HCEC 1CT (cell line): ENCODE measurements around the gene MEIOC.
"Not testable (repeated sequence)": the region's sequence is repeated elsewhere in the genome, so short reads cannot be mapped to it uniquely, and the experiment has no call there.

Experiments used
- DNase-seq: peaks from one replicate; pipeline ENCODE4 v3.0.0-alpha.2; 2017

The MEIOC gene

DNA sequence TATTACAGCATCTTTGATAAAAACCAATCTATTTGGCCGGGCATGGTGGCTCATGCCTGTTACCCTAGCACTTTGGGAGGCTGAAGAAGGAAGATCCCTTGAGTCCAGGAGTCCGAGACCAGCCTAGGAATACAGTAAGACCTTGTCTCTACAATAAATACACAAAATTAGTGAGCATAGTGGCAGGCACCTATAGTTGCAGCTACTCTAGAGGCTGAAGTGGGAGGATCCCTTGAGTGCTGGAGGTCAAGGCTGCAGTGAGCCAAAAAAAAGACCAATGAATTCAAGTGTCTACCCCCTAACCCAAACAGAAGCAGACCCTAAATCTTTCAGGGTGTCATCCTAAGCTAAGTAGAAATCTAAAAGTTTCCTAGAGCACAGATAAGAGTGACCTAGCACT, 7.3 kb upstream of the MEIOC start:
- no peak for DNase-seq

DNA sequence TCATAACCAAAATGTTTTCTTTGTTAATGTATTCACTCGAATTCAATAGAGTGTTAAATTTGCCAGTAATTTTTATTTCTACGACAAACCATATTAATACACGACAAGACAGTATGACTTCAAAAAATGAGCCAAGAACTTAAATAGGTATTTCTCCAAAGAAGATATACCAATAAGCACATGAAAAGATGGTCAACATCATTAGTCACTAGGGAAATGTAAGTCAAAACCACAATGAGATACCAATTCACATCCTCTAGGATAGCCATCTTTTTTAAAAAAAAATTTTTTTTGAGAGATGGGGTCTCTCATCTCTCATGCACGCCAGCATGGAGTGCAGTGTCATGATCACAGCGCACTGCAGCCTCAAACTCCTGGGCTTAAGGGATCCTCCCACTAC, 5.0 kb upstream of the MEIOC start:
- no peak for DNase-seq

DNA sequence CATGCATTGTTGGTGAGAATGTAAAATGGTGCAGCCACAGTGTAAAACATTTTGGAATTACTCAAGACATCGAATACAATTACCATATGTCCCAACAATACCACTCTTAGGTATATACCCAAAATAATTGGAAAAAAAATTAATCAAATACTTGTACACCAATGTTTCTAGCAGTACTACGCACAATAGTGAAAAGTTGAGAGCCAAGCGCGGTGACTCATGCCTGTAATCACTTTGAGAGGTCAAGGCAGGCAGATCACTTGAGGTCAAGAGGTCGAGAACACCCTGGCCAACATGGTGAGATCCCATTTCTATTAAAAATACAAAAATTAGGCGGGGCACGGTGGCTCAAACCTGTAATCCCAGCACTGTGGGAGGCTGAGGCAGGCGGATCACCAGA, 3.5 kb upstream of the MEIOC start:
- DNase-seq = no peak

DNA sequence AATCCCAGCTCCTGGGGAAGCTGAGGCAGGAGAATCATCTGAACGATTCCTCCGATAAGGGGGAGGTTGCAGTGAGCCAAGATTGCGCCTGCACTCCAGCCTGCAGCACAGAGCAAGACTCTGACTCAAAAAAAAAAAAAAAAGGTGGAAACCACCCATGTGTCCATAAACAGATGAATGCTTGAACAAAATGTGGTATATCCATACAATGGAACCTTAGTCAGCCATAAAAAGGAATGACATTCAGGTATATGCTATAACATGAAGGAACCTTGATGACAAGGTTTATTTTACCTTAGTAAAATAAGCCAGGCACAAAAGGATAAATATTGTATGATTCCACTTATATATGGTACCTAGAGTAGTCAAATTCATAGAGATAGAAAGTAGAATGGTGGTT, 2.9 kb upstream of the MEIOC start:
- DNase-seq = no peak

DNA sequence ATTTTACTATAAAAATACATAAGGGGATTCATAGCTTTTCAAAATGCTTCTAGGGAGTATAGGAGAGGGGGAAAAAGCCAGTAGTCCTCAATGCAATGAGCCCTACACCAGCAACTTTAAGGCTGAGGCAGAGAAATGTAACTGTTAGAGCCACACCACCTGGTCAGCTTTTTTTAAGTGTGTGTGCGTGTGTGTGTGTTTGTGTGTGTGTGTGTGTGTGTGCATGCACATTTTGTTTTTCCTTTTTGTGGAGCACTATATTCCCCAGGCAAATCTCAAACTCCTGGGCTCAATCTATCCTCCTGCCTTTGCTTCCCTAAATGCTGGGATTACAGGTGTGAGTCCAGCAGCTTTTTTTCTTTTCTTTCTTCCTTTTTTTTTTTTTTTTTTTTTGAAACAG, 2.3 kb upstream of the MEIOC start:
- no peak for DNase-seq

DNA sequence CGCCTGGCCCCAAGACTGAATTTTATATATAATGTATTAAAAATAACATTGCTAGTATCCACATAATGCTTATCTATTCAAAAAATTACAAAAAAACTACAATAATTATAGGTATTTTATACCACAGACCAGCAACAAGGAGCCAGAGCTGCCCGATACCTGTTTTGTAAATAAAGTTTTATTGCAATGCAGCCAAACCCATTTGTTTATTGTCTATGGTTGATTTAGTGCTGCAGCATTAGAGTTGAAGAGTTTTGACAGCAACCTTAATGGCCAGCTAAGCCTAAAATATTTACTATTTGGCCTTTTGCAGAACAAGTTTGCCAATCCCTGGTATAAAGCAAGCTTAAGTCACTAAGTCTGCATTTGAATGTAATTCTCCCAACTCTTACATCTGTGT, 5.6 kb downstream of the MEIOC start:
- DNase-seq = no peak

DNA sequence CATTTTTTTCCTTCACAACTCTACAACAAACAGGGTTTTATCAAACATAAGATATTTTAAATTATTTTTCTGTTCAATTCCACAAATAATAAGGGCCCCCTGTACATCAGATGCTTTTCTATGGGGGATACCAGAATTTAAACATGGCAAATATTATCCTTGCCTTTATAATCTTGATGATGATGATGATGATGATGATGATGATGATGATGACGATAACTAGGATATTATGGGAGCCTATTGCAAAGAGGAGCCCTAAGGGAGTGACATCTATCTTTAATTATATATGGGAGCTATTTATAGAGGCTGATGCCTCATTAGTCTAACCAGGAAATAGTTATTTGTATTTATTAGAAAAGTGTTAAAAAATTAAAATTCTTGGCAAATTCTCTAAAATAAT, 6.8 kb downstream of the MEIOC start:
- DNase-seq = no peak

DNA sequence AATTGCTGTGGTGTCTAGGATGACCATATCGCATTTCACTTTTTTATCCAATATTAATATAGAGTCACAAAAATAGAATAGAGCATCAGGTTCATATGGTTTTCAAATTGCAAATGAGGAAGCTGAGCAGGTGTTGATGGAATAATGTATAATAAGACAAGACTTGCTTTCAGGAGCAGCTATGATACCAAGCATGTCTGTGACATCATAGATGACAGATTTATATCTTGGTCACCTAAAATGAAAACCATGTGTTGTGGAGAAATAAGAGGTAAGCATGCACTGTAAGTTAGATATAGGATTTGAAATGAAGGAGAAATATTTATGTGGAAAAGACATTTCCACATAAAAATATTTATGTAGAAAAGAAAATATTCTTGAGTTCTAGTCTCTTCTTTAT, 8.6 kb downstream of the MEIOC start:
- DNase-seq = no peak

DNA sequence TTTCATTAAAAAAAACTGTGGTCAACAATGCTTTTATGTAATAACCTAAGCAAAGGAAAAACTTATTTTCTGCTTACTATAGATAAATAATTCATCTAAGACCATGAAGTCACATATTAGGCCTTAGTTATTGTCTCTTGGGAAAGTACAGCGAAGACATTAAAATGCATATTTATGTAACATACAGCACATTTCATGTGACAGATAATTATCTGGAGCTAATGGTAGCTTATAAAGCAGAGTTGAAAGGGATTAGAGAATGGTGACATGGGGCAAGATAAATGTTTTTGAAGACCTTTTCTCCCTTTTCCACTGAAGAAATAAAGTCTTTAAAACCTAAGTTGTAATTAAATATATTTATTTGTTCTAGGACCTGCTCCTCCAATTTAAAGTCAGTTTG, 9.7 kb downstream of the MEIOC start:
- DNase-seq = no peak

DNA sequence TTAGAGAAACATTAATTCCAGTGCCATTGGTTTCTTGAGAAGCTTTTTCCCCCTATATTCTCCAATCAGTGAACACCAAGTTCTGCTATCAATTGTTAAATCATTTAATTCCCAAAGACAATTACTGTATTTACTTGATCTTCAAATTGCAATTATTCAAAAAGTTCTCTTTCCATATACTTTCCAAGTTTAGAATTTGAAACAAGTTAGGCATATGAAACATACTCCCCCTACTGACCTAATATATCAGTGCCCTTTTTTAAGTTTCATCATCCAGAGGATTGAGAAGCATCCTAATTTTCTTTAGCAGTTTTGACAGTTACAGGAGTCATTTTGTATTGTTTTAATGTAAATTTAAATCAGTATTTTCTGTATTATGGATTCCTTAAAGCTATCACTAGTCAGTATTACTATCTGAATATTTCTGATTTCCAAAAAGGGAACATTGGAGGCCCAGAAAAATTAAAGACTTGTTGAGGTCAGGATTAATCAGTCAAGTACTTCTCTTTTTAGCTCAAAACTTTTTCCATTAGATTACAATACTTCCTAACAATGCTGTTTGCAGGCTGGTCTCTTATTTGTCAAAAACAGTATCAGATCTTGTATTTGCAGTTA, 16.3 kb downstream of the MEIOC start:
- peak; percentile 27 for DNase-seq

DNA sequence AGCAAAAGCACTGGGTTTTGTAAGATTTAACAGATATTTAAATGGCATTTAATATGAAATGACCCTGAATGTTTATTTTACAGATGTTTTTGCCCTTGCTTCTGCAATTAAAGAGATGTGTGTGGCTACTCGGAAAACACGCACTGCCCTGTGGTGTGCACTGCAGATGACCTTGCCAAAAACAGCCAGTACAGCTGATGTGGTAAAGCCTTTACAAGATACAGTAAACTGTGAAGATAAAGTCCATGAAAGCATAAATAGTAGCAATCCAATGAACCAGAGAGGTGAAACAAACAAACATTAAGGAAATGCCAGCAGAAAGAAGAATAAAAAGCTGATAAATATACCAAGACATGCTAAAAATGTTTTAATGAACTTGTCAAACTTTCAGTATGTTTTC, 17.6 kb downstream of the MEIOC start:
- DNase-seq = no peak

DNA sequence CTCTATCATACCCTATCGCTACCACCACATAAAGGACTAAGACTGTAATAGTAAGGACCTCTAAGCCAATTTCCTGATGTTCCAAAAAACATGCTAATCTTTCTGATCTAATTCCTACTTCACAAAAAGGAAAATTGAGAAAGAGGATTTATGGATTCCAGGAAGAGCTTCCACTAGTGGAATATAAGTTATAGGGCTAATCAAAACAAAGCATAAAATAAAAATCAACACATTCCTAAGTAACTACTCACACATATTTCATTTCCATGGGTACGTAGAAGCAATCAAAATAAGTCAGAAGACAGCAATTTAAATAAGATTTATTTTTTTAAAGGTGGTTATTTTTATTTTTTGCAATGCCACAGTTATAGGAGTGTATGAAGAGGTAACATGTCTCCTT, 20.9 kb downstream of the MEIOC start:
- DNase-seq = peak; percentile 78

DNA sequence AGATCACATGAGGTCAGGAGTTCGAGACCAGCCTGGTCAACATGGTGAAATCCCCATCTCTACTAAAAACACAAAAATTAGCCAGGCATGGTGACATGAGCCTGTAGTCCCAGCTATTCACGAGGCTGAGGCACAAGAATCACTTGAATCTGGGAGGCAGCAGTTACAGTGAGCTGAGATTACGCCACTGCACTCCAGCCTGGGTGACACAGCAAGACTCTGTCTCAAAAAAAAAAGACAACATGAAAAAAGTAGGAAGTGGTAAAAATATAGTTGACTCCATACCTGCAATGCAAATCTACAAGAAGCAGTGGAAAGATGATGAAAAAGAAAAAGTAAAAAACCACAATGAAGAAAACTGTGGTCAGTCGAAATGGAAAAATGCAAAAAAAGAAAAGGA, 27.0 kb downstream of the MEIOC start:
- not testable (repeated sequence) for DNase-seq

DNA sequence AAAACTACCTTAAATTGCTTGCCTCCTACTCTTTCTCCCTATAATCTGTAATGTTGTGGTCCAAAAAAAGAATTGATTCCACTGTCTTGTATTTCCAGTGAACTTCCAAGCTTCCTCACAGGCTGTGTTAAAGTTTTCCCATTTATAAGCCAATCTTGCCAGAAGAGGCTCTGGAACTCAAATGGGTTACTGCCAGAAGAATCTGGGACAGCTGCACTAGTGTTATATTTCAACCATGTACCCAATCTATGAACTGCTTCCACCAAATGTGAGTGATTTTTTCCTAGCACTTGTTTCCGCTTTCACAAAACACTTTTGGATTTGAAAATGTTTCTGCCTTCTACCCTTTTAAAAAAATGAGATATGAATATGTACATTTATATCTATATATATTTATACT, 31.5 kb downstream of the MEIOC start:
- no peak for DNase-seq

DNA sequence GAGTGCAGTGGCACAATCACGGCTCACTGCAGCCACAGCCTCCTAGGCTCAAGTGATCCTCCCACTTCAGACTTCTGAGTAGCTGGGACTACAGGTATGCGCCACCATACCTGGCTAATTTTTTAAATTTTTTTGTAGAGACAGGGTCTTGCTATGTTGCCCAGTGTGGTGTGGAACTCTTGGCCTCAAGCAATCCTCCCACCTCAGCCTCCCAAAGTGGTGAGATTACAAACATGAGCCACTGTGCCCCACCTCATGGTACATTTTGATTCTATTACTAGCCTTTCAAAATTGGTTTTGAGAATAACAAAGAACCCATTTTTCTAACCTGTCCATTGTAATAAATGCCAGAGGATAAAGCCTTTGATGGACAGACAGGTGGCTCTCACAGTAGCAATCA, 31.9 kb downstream of the MEIOC start:
- DNase-seq = no peak

DNA sequence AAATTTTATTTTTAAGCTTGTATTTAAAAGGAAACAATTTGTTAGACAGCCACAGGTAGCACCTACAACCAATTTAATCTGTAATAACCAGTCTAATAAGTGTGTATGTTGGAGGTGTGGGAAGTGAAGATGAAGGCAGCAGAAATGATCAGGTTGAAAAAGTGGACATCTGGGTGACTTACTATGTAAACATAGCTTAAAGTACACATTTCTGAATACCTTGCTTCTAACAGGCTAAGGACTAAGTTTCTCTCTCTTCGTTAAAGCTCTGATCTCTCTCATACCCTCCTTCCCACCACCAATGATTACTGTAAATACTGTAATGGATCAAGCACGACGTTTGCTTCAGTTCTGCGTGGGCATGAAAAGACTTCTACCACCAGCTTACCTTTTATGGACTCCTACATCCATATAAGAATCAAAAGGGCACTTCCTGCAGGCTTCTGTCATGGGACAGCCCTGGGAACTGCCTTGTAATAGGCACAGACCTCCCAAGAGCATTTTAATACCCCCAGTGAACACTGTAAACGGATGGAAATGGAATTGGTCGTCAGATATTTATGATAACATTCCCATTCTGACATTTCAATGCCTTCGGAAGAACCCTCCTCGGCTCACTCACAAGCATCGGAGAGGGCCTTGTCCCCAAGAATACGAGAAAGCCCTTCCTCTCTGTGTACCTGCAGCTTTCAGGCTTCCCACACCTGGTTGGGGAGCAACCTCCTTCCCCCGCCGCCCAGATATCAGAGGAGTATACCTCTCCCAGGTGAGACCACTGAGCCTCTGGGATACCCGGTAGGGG, 32.6 kb downstream of the MEIOC start:
- no peak for DNase-seq

DNA sequence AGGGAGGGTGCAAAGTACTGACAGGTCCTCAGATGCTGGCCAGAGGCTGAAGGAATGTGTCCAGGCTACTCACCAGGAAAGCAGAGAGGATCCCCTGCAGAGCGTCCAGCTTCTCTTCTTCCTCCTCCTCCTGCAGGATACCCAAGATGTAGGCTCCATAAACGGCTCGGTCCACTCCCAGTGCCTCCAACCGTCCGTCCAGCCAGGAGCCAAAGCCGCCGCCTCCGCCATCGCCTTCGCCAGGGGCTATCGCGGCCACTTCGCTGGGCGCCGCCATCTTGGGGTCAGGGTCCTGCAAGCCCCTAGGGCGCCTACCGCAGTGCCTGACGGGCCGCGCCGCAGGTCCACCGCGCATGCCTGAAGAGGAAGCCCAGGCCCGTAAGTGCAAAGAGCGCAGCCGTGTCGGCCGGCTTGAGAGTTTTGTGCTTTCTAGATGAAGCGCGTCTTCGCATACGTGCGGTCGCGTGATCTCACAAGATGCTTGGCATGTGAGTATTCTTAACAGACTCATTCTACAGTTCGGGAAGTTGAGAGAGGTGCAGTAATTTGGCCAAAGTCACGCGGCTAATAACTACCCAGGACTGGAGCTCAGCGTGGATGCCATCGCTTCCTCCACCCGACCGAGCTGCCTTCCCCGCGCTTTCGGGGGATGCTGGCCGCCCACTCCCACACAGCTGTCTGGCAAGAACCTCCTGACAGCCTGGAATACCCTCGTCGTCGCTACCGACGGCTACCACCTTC, 33.4 kb downstream of the MEIOC start, which contains the start of gene CCDC43:
CCDC43 (minus strand) TSS at position 300 of the 741 bp plus-strand sequence; CDS start at position 277, 23 bp downstream.
- peak; percentile 91 for DNase-seq

DNA sequence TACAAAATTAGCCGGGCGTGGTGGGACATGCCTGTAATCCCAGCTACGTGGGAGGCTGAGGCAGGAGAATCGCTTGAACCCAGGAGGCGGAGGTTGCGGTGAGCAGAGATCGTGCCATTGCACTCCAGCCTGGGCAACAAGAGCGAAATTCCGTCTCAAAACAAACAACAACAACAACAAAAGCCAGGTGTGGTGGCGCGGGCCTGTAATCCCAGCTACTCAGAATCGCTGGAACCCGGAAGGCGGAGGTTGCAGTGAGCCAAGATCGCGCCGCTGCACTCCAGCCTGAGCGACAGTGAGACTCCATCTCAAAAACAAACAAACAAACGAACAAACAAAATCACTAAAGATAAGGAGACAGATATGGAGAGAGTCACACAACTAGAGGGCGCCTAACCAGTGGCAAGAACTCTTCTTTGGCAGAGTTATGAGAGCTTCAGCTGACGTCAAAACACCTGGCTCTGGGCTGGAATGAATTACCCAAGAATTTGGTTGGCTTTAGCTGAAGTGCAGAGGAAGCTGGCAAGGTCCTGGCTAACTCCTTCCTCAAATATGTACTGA, 34.6 kb downstream of the MEIOC start:
- peak; percentile 42 for DNase-seq

DNA sequence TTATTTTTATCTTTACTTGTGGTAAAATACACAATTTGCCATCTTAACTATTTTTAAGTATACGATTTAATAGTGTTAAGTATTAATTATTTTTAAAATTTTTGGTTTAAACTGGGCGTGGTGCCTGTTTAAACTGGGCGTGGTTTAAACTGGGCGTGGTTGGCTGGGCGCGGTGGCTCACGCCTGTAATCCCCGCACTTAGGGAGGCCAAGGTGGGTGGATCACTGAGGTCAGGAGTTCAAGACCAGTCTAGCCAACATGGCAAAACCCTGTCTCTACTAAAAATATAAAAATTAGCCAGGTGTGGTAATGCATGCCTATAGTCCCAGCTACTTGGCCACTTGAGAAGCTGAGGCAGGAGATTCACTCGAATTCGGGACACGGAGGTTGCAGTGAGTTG, 37.3 kb downstream of the MEIOC start:
- no peak for DNase-seq

DNA sequence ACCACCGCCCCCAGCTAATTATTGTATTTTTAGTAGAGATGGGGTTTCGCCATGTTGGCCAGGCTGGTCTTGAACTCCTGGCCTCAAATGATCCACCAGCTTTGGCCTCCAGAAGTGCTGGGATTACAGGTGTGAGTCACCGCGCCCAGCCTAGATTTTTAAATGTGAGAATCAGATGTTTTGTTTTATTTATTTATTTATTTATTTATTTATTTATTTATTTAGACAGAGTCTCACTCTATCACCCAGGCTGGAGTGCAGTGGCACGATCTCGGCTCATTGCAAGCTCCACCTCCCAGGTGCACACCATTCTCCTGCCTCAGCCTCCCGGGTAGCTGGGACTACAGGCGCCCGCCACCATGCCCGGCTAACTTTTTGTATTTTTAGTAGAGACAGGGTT, 44.0 kb downstream of the MEIOC start:
- DNase-seq = not testable (repeated sequence)

DNA sequence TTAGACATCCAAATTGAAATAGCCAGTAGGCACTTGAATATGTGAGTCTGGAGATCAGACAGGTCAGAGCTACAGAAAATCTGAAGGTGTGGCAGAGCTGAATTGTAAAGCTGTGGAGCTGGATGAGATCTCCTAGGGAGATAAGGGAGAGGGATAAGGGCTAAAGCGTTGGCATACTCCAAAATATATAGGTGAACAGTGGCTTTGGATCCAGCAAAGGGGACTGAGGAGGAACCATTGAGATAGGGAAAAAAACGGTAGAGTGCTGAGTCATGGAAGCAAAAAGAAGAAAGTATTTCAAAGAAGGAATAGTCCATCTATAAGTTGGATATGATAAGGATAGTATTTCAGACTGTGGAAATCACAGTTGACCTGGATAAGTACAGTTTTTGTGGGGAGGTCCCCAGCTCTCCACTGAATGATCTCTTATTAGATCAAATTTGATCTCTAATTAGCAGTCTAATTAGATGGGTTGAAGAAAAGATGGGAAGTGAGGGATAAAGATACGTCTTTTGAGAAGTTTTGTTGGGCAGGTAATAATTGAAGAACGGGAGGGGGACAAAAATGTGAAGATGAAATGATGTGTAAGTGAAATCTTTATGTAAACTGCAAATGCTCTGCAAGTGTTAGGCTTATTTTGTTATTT, 51.6 kb downstream of the MEIOC start:
- no peak for DNase-seq

DNA sequence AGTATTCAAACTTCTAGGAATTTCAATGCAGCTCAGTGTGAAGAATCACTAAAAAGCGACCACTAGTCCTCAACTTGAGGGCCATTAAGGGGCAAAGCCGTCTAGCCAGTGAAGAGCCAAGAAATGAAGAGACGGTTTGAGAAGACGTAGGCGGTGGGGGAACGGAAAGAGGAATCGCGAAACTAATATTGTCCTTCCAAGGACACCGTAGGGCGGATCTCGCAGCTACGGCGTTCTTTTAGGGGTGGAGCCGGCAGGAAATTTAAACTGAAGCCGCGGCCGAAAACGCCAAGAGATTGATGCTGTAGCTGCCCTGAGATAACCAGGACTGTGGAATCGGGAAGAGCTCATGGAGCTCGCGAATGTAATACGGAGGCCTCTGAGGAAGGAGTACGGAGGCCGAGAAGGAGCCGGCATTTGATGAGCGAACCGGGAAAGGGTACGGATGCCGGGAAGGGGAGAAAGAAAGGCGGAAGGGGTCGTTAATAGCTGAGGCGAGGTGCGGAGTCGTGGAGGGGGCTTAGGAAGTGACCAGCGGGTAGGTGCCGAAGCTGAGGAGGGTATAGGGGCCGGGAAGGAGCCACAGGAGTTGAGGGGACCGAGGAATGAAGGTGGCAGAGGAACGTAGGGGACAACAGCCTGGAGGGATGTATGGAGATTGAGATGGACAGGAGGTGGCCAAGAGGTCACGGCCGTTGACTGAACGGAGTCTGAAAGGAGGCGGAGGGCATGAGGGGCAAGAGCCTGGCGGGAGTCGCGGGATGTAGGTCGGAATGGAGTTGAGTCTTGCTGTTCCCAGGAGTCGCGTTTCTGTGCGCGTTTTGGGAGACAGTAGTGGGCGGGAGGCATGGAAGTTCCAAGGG, 52.4 kb downstream of the MEIOC start, which contains the start of gene DBF4B:
DBF4B (plus strand) TSS at position 265 of the 863 bp plus-strand sequence; CDS start at position 421, 156 bp downstream.
- DNase-seq = peak; percentile 90
